Measurements from ENCODE around the gene MAP10. TPM values are rescaled to one million over a fixed set of nuclear protein-coding genes. Genes with fewer than 3 reads are reported as not detected.

Gene MAP10
- total RNA-seq, 1 experiment from 2014 or later, result 1.2 TPM

GRCh38 chr1:232780354-232780753 is 24.9 kb upstream of the MAP10 start:
- no peaks in the 10 kb centered on the region for H3K4me1 Mint-ChIP-seq
- Histone ChIP-seq H2BK5ac (ENCODE audit: insufficient read length, low read length) (no peak overlapping the region), H3K9ac (ENCODE audit: extremely low read depth, insufficient read length, low read length) (no peak overlapping the region), H2BK120ac (ENCODE audit: low read depth, low read length, poor library complexity, severe bottlenecking) (no peak overlapping the region), H3K56ac (ENCODE audit: insufficient read length, low read depth, low read length) (no peak overlapping the region), H4K8ac (replicated peaks; ENCODE audit: insufficient read length, low read depth, low read length) (no peak overlapping the region), H3K4me2 (ENCODE audit: insufficient read depth, insufficient read length, low read length) (no peak overlapping the region), H2BK12ac (ENCODE audit: insufficient read length, low read depth, low read length) (no peak overlapping the region), H3K27ac (ENCODE audit: insufficient read length, low read depth, low read length) (no peak overlapping the region), H3K9me3 (ENCODE audit: control insufficient read depth, low read depth, low read length) (no peaks in the 10 kb centered on the region), H2AFZ (ENCODE audit: low read length) (no peak overlapping the region), H4K91ac (ENCODE audit: insufficient read length, low read depth, low read length) (no peak overlapping the region), H3K4ac (ENCODE audit: low read depth, low read length) (no peak overlapping the region), H4K5ac (ENCODE audit: insufficient read length, low read depth, low read length) (no peak overlapping the region), H3T11ph (ENCODE audit: low read length) (no peak overlapping the region), H3K27me3 (ENCODE audit: insufficient read depth, low read length) (no peaks in the 10 kb centered on the region), H3K23ac (ENCODE audit: insufficient read length, low read depth, low read length) (no peak overlapping the region), H2AK5ac (ENCODE audit: insufficient read length, low read length) (no peak overlapping the region), H3K14ac (ENCODE audit: insufficient read depth, low read length) (no peak overlapping the region), H3K4me1 (ENCODE audit: insufficient read depth, low read length) (no peaks in the 10 kb centered on the region), H3K79me1 (ENCODE audit: insufficient read depth, low read depth, low read length, poor library complexity, severe bottlenecking) (no peaks in the 10 kb centered on the region), H3K79me2 (ENCODE audit: insufficient read depth, low read length) (no peaks in the 10 kb centered on the region), H3K23me2 (ENCODE audit: insufficient read length, low read depth, low read length, poor library complexity, severe bottlenecking) (no peaks in the 10 kb centered on the region), H2BK15ac (ENCODE audit: low read depth, low read length) (no peak overlapping the region), H2BK20ac (ENCODE audit: low read depth, low read length, poor library complexity, severe bottlenecking) (no peak overlapping the region), H3K18ac (ENCODE audit: insufficient read length, low read depth, low read length) (no peak overlapping the region), H4K20me1 (ENCODE audit: control insufficient read depth, insufficient read depth, insufficient read length) (no peaks in the 10 kb centered on the region)
- WGBS (ENCODE audit: extremely low coverage, insufficient read length, low lambda C conversion rate), result no CpG with 5 or more reads among the region's 9 CpGs
- DNase-seq, result no peak
- TF ChIP-seq CTCF (conservative IDR thresholded peaks at IDR 0.05), result no peak
- peaks cover 0 to 2% of the 10 kb centered on the region in 2 experiments; a peak in 1 of 5 replicates for H3K9me3 Mint-ChIP-seq
- peaks cover 4% of the 10 kb centered on the region for H3K27me3 Mint-ChIP-seq (ENCODE audit: low read depth)
- H3K27ac Mint-ChIP-seq, result no peak overlapping the region
- H3K36me3 Mint-ChIP-seq (ENCODE audit: insufficient read depth in 1 of 3, low read depth in 3 of 3), result no peaks in the 10 kb centered on the region
- no peak overlapping the region for H3K4me3 Mint-ChIP-seq
